Right hindlimb (tissue), 1 donor: ENCODE results near the gene TAX1BP3.

Experiments used
- DNase-seq: peaks from one replicate; pipeline ENCODE4 v3.0.0-alpha.2; 2018

Gene TAX1BP3

DNA sequence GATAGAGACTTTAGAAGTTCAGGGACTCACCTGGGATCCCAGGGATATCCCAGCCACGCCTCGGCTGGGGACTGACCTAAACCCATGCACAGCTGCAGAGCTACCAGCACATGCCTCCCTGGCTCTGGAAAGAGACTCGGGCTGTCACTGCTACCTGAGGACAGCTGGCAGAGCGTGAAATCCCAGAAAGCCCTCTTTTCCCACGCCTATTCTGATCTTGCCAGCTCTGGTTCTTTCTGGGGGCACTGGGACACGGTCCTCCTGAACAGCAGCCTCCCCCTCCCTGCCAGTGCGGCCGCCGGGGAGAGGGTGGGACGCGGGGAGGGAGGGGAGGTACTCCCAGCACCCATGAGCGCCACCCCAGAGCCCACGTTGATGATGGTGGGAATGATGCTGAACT lies 16.8 kb upstream of the TAX1BP3 start:
- no peak for DNase-seq

DNA sequence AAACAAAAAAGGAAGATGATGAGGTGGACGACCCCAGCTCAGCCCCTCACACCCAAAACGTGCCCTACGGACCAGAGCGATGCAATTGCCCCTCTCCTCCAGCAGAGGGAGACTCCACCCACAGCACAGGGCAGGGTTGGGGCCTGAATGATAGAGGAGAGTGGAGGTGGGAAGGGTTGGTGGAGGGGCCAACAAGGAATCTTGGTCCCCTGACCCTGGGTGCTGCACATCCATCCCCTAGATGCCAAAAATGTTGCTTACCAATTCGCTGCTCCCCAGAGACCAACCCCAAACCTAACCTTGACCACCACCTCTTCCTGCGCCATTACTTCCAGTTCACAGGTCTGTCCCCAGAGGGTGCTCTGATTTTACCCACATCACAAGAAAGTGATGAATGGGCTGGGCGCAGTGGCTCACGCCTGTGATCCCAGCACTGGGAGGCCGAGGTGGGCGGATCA lies 14.7 kb upstream of the TAX1BP3 start:
- DNase-seq, result no peak

DNA sequence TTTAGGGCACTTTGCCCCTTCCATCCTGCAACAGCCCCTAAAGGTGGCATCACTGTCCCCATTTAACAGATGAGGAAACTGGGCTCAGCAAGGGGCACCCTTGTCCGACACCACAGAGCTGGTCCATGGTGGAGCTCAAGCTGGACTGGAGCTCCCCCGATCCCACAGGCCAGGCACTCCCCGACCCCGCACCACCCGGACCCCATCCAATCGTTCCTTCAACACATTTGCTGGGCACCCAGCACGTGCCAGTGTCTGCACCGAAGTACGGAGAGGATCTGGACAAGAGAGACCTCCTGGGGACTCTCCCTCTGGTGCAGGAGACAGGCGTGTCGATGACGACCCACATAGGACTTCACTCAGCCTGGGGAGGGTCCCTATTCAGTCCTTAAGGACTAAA lies 13.7 kb upstream of the TAX1BP3 start:
- no peak for DNase-seq

DNA sequence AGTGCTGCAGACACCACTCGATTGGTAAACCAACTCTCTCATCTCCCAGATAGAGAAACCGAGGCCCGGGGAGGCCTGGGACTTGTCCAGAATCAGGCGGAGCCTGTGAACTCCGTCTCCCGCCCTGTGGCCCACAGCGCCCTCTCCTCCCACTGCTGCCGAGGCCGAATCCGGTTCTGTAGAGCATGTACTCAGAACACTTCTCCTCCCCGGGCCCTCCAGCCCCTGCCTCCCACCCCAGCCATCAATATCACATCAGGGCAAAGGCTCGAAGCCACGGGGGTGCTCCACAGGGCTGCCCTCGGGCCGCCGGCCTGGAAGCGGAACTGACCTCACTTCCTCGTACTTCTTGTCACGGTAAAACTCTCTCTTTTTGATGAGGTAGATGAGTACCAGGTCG lies 13.2 kb upstream of the TAX1BP3 start:
- no peak for DNase-seq

DNA sequence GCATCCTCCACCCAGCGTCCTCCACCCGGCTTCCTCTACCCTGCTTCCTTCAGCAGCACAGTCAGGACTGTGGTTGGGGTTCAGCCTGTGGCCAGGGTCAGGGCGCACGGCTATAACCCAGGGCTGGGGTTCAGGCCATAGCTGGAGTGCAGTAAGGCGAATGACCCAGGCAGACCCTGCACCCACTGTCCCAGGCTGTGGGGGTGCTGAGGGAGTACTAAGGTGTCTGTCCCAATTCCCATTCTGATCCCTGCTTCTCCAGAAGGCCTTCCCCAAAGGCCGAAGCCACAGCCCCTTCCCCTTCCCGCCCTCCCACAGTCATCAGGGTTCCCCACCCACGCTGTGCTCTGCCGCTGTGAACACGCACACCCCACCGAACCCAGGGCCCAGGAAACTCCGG lies 12.7 kb upstream of the TAX1BP3 start:
- DNase-seq, result no peak

DNA sequence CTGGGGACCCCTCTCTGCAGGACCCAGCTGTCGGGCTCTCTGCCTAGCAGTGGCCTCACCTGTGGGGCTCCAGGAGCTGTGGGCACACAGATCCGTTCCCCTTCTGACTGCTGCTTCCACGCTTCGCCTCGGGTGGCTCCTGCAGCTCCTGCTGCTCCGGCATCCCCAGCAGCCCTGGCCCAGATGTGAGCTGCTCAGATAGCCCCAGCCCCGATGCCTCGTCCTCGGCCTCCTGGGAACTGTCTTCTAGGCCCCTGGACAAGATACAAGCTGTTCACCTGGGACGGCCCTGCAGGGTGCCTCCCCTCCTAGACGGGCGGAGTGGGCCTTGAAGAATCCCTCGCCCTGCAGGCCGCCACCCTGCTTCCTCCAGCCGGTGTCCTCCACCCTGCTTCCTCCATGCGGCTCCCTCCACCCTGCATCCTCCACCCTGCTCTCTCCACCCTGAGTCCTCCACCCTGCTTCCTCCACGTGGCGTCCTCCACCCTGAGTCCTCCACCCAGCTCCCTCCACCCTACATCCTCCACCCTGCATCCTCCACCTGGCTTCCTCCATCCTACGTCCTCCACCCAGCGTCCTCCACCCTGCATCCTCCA lies 11.3 kb upstream of the TAX1BP3 start:
- no peak for DNase-seq

DNA sequence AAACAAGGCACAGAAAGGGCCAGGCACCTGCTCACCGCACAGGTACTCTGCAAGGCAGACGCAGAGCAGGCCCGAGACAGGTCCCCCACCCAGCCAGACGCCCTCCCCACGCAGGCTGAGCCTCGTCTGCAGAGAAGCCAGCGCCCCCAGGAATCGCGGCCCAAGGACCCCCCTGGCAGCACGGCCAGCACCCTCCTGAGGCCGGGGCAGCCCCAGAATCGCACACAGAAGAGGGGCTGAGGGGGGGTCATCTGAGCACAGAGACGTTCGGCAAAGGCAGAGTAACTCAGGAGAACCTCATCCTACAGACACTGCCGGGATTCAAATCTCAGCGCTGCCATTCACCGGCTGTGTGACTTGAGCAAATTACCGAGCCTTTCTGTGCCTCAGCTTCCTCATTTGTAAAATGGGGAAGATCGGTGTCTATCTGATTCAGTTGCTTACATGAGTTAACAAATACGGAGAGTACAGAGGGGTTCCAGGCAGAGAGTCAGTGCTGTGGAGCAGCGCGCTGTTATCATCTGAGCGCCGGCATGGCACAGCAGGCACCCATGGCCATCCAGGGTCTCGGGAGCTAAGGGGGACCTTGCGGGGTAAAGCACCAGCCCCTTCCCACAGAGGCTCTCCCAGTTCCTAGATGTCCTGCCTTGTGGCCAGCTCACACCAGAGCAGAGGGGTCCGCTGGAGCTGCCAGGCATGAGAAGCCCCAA lies 10.6 kb upstream of the TAX1BP3 start:
- DNase-seq, result no peak

DNA sequence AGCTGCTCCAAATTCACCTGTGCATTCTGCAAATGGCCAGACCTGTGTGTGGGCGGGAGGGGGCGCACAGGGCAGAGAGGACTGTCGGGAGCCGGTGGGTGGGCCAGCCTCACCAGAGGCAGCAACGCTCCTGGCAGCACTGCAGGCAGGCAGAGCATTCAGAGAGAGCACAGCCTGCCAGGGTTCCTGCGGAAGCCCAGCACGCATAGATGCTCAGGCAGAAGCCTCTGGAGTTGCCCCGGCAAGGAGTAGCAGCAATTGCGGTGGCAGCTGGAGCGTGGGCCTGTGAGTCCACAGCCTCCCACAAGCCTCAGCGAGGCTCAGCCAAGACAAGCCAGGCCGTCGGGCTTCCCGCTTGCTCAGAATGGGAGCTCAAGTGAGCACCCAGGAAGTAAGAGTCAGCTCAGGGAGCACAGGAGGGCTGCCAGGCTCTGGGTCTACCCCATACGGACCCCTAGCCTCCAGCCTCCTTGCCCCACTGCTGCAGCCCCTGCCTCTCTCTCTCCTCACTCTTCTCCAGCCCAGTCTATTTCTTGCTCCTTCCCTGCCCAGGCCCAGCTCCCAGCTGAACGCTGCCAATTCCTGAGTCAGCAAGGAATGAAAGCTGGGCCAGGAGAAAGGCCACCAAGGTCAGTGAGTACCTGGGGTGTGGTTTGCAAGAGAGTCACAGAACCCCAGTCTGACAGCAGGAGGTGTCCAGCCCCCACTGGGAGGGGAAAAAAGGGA lies 9.9 kb upstream of the TAX1BP3 start:
- DNase-seq, result no peak

DNA sequence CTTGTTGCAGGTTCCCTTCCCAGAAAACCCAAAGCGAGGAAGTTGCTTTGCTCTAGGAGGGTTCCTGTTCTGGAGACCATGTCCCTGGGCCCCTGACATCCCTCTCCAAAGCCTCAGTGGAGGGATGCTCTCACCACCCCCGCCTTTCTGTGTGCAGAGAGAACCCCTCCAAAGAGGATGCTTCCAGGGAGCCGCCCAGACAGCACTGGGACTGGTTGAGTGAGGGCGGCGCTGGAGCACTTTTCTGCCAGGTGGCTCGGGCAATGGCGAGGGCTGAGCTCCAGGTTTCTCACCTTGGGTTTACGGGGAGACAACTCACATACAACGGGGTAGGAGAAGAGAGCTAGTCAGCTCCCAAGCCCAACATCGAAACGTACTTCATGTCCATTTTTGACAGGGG lies 7.5 kb upstream of the TAX1BP3 start:
- DNase-seq, result no peak

DNA sequence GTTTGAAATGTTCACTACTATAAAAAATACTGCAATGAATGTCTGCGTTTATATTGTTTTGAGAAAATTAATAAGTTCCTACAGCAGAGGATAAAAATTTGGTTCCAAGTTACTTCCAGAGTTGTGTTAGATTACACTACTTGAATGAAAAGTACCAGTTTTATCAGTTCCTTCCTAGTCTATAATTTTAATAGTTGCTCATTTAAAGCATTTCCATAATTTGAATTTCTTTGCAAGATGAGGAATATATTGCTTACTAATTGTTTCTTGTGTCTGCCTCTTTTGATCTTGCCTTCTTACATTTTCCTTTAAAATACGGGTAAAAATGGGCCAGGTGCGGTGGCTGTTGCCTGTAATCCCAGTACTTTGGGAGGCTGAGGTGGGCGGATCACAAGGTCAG lies 4.2 kb upstream of the TAX1BP3 start:
- DNase-seq, result no peak

DNA sequence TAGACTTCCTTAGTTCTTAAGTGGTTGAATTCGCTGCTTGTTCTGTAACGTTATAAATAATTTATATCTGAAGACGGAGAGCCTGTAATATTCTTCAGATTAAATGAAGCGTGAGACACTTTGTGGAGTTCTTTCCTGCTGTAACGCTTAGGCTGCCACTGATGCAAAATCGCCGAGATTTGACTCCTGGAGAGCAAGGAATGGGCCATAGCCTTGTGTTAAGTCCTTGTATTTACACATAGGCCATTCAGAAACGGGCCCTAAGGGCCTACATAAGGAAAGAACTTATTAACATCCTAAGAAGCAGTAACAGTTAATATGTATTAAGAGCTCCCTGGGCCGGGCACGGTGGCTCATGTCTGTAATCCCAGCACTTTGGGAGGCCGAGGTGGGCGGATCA lies 1.2 kb upstream of the TAX1BP3 start:
- DNase-seq, result no peak

DNA sequence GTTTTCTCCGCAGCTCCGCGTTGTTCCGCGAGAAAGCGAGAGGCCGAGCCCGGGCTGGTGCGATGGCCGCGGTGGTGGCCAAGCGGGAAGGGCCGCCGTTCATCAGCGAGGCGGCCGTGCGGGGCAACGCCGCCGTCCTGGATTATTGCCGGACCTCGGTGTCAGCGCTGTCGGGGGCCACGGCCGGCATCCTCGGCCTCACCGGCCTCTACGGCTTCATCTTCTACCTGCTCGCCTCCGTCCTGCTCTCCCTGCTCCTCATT lies 638 bp upstream of the TAX1BP3 start:
- DNase-seq, result no peak

DNA sequence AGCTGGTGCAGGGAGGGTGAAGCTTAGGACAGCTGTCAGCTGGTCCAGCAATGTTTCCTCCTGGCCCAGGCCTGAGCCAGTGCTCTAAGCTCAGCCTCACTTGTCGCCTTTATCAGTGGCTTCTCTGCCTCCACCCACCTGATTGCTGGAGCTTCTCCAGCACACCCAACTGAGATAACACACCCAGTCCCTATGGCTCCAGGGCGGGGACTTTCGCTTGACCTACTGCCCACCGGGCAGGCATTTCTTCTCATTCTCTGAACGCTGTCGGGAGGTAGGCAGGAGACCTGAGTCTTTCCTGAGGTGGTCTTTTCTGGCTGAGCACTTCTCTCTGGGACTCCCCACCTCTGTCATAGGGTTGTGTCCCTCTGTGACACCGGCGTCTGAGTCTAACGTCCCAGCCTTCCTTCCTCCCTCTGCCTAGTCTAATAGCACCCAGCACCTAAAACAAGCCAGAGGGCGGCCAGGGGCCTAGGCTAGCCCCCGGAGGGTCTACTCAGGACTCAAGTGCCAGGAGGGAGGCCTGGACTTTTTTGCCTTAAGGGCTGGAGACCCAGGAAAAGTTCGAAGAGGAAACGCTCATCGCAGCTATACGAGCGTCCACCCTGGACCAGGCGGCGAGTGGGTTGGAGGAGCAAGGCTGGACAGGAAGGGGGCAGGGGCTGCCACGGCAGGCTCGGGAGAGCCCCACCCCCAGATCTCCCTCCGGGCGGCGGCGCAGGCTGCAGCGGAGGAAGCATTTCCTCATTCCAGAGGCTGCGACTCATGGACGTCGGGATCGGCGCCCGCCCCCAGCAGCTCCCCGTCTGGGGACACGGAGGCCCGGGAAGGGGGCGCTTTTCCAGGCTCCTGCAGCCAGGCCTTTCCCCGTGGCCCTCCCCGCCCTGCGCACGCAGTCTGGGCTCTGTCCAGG lies 756 bp downstream of the TAX1BP3 start:
- DNase-seq, result peak; percentile 96

DNA sequence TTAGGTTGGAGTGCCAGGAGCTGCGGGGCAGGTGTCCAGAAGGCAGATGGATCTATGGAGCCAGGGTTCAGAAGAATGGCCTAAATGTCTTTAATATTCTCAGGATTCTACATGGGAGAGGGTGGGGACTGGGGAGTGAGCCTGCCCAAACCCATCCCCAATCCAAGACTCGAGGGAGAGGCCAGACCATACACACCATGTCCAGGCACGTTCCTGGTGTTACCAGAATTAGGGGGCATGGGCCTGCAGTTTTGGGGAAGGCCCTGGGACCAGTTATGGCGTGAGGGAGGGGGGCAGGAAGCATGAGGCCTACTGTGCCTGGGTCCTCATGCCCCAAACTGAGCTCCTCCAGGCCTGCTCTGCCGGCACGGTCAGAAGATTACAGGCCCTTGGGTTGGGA lies 1.9 kb downstream of the TAX1BP3 start:
- DNase-seq, result no peak

DNA sequence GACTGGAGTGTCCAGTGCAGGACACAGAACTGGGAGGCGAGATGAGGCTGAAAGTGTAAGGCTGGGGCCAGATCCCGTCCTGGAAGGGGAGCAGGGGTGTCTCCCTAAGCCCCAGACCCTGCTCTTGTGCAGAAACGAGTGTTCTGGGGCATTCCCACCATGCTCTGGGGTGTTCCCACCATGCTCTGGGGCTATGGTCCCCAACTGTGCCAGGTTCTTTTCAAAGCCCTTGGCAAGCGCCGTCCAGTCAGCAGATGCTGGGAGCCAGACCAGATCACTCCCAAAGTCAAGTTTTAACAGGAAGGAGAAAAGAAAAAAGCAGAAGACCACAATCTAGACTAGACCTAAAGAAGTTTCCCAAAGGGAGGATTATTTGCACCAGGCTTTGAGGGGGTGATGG lies 2.5 kb downstream of the TAX1BP3 start:
- no peak for DNase-seq

DNA sequence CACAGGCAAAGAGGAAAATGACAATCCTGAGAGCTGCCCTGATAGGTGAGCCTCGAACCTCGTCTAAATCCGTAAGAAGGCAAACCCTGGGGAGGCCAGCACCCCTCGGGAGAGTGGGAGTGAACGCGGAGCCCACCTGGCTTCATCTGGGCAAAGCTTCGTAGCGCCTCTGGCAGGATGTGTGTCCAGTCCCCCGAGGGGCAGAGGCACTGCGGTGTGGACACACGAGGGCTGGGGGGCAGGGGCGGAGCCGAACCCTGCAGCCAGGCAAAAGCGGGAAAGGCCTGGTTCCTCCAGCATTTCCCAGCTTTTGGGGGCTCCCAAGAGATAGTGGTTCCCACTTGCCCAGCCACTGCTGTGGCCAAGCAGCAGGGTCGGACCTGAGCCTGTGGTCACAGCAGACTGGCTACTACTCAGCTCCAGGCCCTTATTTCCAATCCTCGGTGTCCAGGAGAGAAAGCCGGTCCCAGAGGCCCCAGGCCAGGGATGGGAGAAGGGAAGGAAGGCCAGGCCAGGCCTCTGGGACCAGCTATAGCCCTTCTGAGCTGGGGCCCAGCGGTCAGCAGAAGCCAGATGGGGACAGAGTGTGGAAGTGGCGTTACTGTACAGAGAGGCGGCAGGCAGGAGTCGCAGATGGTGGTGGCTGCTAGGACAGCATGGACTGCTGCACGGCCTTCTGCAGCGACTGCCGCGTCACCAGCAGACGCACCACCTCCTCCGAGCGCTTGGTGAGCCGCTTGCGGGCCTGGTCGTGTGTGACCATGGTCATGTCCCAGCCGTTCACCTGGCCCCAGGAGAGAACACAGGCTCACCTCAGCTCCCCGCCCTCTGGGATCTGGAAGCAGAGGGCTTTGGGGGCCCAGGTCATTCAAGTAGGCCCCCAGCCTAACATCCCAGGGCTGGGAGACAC lies 5.0 kb downstream of the TAX1BP3 start:
- DNase-seq, result no peak

DNA sequence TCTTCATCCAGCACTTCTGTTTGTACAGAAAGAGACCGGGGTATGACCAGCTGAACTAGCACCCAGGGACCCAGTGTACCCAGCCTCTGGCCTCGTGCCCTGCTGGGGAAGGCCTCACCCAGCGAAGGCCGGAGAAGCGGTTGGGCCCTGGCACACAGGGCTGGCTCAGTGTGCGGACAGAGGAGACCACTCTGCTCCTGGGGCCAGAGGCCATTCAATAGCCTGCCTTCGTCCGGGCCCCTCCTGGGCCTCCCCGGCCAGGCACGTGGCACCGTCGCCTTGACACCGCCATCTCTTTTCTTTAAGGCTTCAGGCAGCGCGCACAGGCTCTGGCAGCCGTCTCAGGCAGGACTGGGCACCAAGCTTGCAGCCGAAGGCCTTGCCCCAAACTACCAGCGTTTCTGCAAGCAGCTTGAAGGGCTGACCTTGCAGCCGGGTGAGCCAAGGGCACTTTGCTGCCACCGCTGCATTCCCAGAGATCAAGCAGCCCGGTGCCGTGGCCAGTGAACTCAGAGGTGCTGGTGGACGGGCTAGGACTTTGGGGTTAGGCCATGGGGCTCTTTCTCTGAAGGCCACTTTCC lies 8.0 kb downstream of the TAX1BP3 start:
- DNase-seq, result no peak

DNA sequence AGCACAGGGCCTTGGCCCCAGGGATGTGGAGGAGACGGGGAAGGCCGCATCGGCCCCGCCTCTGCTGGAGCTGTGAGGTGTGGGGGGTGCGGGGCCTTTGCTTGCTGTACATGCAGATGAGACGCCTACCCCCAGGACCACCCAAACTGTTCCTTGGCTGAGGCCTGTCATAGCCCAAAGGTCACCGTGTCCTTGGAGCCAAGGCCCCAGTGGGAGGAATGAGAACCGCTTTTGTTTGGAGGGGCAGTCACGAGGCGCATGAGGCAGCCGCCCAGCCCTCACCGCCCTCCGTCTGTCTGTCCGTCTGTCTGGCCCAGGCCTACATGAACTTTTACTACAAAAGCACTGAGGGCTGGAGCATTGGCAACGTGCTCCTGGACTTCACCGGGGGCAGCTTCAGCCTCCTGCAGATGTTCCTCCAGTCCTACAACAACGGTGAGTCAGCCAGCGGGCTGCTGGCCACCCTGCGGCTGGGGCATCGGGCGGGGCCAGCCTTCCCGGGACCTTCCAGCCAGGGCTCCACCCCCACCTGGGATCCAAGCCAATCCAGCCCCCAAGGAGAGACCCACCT lies 8.8 kb downstream of the TAX1BP3 start:
- peak; percentile 56 for DNase-seq

DNA sequence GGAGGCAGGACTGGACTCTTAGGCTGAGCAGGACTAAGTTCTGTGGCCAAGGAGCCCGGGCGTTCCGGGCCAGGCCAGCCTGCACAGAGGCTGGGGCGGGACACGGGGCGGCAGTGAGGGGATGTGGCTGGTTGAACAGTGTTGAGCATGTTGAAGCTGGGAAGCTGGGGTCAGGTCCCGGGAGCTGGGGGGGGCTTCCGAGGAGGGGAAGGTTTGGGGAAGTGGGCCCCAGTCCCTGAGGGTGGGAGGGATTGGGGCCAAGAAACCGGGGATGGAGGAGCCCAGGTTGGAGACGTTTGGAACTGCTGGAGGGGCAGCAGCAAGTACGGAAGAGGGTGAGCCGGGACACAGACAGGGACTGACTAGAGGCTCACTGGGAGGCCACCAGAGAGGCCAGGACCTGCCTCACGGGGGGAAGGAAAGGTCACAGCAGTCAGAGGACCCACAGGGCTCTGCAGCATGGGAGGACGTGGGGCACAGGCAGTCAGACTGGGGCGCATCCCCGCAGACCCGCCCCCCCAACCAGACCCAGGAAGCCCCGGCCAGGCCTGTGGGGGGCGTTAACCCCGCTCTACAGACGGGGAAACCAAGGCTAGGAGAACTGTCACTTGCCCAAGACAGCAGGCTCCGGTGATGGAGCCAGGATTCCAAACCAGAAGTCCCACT lies 9.5 kb downstream of the TAX1BP3 start:
- no peak for DNase-seq

DNA sequence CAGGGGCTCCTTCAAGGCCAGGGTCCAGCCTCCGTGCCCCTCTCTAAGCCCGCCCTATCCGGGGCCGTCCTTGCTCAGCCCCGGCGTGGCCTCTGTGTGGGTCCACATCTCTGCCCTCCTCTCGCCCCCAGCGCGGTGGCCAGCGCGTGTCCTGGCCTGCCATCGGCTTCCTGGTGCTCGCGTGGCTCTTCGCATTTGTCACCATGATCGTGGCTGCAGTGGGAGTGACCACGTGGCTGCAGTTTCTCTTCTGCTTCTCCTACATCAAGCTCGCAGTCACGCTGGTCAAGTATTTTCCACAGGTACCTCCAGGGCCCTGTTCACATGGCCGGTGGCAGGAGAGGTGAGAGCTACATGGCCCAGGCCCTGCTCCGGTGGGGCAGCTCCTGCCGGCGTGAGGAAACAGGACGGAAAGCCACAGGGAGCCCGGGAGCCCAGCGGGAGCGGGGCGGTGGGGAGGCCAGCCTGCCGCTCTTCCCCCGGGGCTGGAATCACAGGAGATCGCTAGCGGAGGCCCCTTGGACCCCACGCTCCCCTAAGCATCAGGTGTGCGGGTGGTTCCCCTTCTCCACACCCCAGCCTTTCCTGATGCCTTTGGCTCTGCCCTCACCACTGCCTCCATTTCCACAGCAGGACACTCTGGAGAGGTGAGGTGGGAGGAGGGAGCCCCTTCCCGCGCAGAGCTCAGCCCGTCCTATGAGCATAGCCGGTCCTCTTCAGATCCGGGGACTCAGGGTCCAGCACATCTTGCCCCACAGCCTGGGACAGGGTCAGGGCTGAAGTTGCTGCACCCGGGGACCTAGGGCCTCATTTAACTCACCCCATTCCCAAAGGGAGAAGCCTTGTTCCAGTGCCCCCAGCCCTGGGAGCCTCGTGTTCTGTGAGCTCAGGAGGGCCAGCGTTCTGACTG lies 10.2 kb downstream of the TAX1BP3 start:
- DNase-seq, result no peak
